K562 (cell line): ENCODE data around the gene MED12. TPM values are rescaled to one million over a fixed set of nuclear protein-coding genes. Genes with fewer than 3 reads are reported as not detected.
A peak's percentile ranks its signal among the peaks of the same experiment; 100 is the strongest.

ENCODE experiments used
- CREM ChIP-seq: IDR thresholded peaks from 2 replicates; pipeline ENCODE4 v1.6.1; 2014; ENCODE audit warnings: antibody characterized with exemption, low read depth
- EGR1 ChIP-seq: fragments of 450-650 bp; conservative IDR thresholded peaks from 2 replicates; pipeline ENCODE4 v1.6.1; 2017; ENCODE audit warnings: mild to moderate bottlenecking
- MEF2A ChIP-seq: IDR thresholded peaks from 2 replicates; pipeline ENCODE4 v1.6.1; 2011; ENCODE audit warnings: low read depth, mild to moderate bottlenecking, low read length, moderate library complexity; ENCODE audit not compliant: control insufficient read depth
- NFATC3 ChIP-seq: fragments of 450-650 bp; IDR thresholded peaks from 2 replicates; pipeline ENCODE4 v1.6.1; 2017; ENCODE audit warnings: mild to moderate bottlenecking
- NFRKB ChIP-seq: fragments of 450-650 bp; IDR thresholded peaks from 2 replicates; pipeline ENCODE4 v1.6.1; 2016; ENCODE audit warnings: low read depth
- POLR2A ChIP-seq: fragments of 450-650 bp; conservative IDR thresholded peaks from 2 replicates; pipeline ENCODE4 v1.6.1; 2016
- RBFOX2 ChIP-seq: fragments of 200-400 bp; formaldehyde crosslinking; IDR thresholded peaks from 2 replicates; pipeline ENCODE4 v1.6.1; 2017; ENCODE audit warnings: low read depth, mild to moderate bottlenecking, low read length, moderate library complexity
- YY1 ChIP-seq, 3 experiments: IDR thresholded peaks; 2 replicates each; pipeline ENCODE4 v1.6.1; 2011; ENCODE audit warnings: low read length in 2 of 3, mild to moderate bottlenecking in 2 of 3, moderate library complexity in 2 of 3, borderline replicate concordance in 1 of 3, control low read depth in 1 of 3, low read depth in 1 of 3; ENCODE audit not compliant: insufficient read depth in 3 of 3, insufficient replicate concordance in 2 of 3, control insufficient read depth in 1 of 3, insufficient read length in 1 of 3; ENCODE audit errors: extremely low read depth in 1 of 3
- ZHX1 ChIP-seq: fragments of 150-350 bp; conservative IDR thresholded peaks from 2 replicates; pipeline ENCODE4 v1.6.1; 2014; ENCODE audit warnings: low read length
- ZNF696 ChIP-seq: fragments of 250-450 bp; sonication (Bioruptor Pico); conservative IDR thresholded peaks from 2 replicates; pipeline ENCODE4 v1.4.0; 2020; ENCODE audit warnings: mild to moderate bottlenecking, moderate library complexity
- polyA plus RNA-seq, 8 experiments: library from polyadenylated mRNA; depleted of rRNA in 4 of 8; stranded (reverse) in 5 of 8; unstranded in 3 of 8; fragments of >200 nt; fragmentation: Nextera tagmentation in 2 of 8; fragmentation: Illumina TruSeq in 1 of 8; extraction: Ambion mirVana in 2 of 8; extraction: Trizol in 1 of 8; gene quantifications; 2 replicates each; pipeline versions ENCODE4 v1.2.1 to v1.2.3, GENCODE V29; 2011 to 2014; ENCODE audit warnings: inconsistent platforms in 1 of 8, missing spikeins in 1 of 8
- total RNA-seq, 7 experiments: library from RNA; depleted of rRNA in 6 of 7; stranded (reverse); fragments of >200 nt in 6 of 7; fragmentation: Illumina TruSeq in 2 of 7; extraction: Trizol in 2 of 7; gene quantifications; 2 replicates each; pipeline versions ENCODE4 v1.2.1 to v1.2.3, GENCODE V29; 2011 to 2021; ENCODE audit warnings: low replicate concordance in 1 of 7
- TF ChIP-seq, protein P1 (sequence below): fragments of 450-650 bp; IDR thresholded peaks from 2 replicates; pipeline ENCODE4 v1.6.1; 2016; ENCODE audit warnings: mild to moderate bottlenecking, moderate library complexity

Gene MED12
- total and polyA plus RNA-seq, 9 of the 15 experiments (the other 6 are each of a cell fraction or from before 2014, with no cell fraction given): 1.6 to 49.7 (median 8.6) TPM

DNA sequence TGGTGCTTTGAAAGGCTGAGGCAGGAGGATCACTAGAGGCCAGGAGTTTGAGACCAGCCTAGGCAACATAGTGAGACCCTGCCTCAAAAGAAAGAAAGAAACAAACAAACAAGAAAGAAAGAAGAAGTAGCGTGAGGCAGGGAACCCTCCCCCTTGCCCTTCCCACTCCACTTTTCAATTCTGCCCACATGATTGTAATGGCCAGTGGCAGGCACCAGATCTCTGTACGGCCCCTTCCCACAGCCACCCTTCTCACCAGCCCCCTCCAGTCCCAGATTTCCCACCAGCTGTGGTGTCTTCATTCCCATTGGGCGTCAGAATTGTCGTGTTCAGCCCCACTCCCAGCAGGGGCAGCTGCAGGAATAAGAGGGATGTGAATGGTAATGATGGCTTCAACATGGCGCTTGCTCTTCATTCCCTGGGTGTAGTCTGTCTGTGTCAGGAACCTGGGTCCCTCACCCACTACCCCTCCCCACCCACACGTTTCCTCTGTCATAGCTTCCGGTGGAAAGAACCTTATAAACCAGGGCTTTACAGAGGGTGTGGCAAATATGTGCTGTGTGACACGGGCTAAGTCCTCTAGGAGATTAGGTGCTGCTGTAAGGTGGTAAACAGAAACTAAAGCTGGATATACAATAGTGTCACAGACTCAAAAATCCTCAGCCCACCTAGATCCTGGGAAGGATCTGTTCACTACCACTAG lies 7.1 kb upstream of the MED12 start, which contains the start of gene IL2RG (continued):
- TF ChIP-seq ZNF696 (no peak), EGR1 (peak; percentile 76), NFRKB (0 out of 2 replicates have a peak, but pooled peaks have one; percentile 37), CREM (0 out of 2 replicates have a peak, but pooled peaks have one; percentile 26), ZHX1 (no peak), POLR2A (peak; percentile 59), MEF2A (no peak), RBFOX2 (0 out of 2 replicates have a peak, but pooled peaks have one; percentile 30), NFATC3 (no peak), YY1 (IDR thresholded peaks at IDR 0.05; ENCODE audit: borderline replicate concordance in 1 of 3, control insufficient read depth in 1 of 3, extremely low read depth in 1 of 3, insufficient read depth in 3 of 3, insufficient read length in 1 of 3, insufficient replicate concordance in 2 of 3, low read depth in 1 of 3, low read length in 2 of 3) (peak in 2 of 3 experiments; percentile 22 to 62)
- TF ChIP-seq, protein P1, sequence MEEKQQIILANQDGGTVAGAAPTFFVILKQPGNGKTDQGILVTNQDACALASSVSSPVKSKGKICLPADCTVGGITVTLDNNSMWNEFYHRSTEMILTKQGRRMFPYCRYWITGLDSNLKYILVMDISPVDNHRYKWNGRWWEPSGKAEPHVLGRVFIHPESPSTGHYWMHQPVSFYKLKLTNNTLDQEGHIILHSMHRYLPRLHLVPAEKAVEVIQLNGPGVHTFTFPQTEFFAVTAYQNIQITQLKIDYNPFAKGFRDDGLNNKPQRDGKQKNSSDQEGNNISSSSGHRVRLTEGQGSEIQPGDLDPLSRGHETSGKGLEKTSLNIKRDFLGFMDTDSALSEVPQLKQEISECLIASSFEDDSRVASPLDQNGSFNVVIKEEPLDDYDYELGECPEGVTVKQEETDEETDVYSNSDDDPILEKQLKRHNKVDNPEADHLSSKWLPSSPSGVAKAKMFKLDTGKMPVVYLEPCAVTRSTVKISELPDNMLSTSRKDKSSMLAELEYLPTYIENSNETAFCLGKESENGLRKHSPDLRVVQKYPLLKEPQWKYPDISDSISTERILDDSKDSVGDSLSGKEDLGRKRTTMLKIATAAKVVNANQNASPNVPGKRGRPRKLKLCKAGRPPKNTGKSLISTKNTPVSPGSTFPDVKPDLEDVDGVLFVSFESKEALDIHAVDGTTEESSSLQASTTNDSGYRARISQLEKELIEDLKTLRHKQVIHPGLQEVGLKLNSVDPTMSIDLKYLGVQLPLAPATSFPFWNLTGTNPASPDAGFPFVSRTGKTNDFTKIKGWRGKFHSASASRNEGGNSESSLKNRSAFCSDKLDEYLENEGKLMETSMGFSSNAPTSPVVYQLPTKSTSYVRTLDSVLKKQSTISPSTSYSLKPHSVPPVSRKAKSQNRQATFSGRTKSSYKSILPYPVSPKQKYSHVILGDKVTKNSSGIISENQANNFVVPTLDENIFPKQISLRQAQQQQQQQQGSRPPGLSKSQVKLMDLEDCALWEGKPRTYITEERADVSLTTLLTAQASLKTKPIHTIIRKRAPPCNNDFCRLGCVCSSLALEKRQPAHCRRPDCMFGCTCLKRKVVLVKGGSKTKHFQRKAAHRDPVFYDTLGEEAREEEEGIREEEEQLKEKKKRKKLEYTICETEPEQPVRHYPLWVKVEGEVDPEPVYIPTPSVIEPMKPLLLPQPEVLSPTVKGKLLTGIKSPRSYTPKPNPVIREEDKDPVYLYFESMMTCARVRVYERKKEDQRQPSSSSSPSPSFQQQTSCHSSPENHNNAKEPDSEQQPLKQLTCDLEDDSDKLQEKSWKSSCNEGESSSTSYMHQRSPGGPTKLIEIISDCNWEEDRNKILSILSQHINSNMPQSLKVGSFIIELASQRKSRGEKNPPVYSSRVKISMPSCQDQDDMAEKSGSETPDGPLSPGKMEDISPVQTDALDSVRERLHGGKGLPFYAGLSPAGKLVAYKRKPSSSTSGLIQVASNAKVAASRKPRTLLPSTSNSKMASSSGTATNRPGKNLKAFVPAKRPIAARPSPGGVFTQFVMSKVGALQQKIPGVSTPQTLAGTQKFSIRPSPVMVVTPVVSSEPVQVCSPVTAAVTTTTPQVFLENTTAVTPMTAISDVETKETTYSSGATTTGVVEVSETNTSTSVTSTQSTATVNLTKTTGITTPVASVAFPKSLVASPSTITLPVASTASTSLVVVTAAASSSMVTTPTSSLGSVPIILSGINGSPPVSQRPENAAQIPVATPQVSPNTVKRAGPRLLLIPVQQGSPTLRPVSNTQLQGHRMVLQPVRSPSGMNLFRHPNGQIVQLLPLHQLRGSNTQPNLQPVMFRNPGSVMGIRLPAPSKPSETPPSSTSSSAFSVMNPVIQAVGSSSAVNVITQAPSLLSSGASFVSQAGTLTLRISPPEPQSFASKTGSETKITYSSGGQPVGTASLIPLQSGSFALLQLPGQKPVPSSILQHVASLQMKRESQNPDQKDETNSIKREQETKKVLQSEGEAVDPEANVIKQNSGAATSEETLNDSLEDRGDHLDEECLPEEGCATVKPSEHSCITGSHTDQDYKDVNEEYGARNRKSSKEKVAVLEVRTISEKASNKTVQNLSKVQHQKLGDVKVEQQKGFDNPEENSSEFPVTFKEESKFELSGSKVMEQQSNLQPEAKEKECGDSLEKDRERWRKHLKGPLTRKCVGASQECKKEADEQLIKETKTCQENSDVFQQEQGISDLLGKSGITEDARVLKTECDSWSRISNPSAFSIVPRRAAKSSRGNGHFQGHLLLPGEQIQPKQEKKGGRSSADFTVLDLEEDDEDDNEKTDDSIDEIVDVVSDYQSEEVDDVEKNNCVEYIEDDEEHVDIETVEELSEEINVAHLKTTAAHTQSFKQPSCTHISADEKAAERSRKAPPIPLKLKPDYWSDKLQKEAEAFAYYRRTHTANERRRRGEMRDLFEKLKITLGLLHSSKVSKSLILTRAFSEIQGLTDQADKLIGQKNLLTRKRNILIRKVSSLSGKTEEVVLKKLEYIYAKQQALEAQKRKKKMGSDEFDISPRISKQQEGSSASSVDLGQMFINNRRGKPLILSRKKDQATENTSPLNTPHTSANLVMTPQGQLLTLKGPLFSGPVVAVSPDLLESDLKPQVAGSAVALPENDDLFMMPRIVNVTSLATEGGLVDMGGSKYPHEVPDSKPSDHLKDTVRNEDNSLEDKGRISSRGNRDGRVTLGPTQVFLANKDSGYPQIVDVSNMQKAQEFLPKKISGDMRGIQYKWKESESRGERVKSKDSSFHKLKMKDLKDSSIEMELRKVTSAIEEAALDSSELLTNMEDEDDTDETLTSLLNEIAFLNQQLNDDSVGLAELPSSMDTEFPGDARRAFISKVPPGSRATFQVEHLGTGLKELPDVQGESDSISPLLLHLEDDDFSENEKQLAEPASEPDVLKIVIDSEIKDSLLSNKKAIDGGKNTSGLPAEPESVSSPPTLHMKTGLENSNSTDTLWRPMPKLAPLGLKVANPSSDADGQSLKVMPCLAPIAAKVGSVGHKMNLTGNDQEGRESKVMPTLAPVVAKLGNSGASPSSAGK: no peak
